OCI-LY1 (cell line): ENCODE results near the gene BEND2.

Source experiments
- EZH2 ChIP-seq: fragments of 200-600 bp; sonication (generic), shearing (Covaris generic); IDR thresholded peaks from 2 replicates; pipeline ENCODE4 v1.8.0; 2017; ENCODE audit warnings: borderline replicate concordance, mixed run types, mild to moderate bottlenecking, antibody characterized with exemption, low read length, moderate library complexity, mixed read lengths
- TF ChIP-seq, protein P1 (sequence below): fragments of 200-600 bp; sonication (generic), shearing (Covaris generic); IDR thresholded peaks from 2 replicates; pipeline ENCODE4 v1.5.1; 2017; ENCODE audit warnings: mild to moderate bottlenecking, antibody characterized with exemption, low read length, moderate library complexity, mixed read lengths

DNA sequence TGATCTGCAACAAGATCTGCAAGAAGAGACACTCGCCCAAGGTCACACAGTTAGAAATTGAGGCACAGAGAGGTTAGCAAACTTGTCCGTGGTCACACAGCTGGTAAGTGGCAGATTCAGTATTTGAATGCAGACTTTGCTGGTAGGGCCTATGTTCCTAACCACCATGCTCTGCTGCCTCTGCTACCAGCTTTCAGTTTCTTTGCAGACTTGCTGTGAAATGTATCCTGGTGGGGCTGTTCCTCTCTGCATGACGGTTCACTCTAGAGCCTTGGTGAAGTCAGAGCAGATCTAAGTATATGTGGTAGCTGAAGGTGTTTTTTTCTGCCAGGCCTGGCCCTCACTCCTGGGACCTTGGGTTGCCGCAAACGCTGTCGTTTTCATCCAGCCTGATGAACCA is 87.1 kb downstream of the BEND2 start:
- TF ChIP-seq, protein P1, sequence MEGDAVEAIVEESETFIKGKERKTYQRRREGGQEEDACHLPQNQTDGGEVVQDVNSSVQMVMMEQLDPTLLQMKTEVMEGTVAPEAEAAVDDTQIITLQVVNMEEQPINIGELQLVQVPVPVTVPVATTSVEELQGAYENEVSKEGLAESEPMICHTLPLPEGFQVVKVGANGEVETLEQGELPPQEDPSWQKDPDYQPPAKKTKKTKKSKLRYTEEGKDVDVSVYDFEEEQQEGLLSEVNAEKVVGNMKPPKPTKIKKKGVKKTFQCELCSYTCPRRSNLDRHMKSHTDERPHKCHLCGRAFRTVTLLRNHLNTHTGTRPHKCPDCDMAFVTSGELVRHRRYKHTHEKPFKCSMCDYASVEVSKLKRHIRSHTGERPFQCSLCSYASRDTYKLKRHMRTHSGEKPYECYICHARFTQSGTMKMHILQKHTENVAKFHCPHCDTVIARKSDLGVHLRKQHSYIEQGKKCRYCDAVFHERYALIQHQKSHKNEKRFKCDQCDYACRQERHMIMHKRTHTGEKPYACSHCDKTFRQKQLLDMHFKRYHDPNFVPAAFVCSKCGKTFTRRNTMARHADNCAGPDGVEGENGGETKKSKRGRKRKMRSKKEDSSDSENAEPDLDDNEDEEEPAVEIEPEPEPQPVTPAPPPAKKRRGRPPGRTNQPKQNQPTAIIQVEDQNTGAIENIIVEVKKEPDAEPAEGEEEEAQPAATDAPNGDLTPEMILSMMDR, result no peak
- no peak for TF ChIP-seq EZH2
